OCI-LY1 (cell line): ENCODE measurements around the gene CDH13.

ENCODE experiments used
- CTCF ChIP-seq: fragments of 200-600 bp; sonication (generic), shearing (Covaris generic); IDR thresholded peaks from 2 replicates; pipeline ENCODE4 v1.5.1; 2017; ENCODE audit warnings: mild to moderate bottlenecking, antibody characterized with exemption, low read length, moderate library complexity, mixed read lengths
- EZH2 ChIP-seq: fragments of 200-600 bp; sonication (generic), shearing (Covaris generic); IDR thresholded peaks from 2 replicates; pipeline ENCODE4 v1.8.0; 2017; ENCODE audit warnings: borderline replicate concordance, mixed run types, mild to moderate bottlenecking, antibody characterized with exemption, low read length, moderate library complexity, mixed read lengths

- peak; percentile 19 for TF ChIP-seq CTCF
- TF ChIP-seq EZH2 = no peak
Measured at GRCh38 chr16:82755570-82756282, 129.0 kb downstream of the CDH13 start.
